Measurements from ENCODE around the gene APOL2.
A peak's percentile ranks its signal among the peaks of the same experiment; 100 is the strongest.

Gene APOL2

GRCh38 chr22:36185828-36186624 lies 53.3 kb downstream of the APOL2 start:
- Histone ChIP-seq H3K4me3 (ENCODE audit: low read depth, low read length) (no peak overlapping the region), H3K27ac (no peak overlapping the region), H3K36me3 (replicated peaks) (no peaks in the 10 kb centered on the region), H3K27me3 (replicated peaks) (no peaks in the 10 kb centered on the region)
- peak; percentile 7 for TF ChIP-seq CTCF (IDR thresholded peaks at IDR 0.05; ENCODE audit: low read depth, low read length, missing control alignments)
- in situ Hi-C loops (cut with HindIII; ENCODE audit: low pct_ligation_motif_present, low sequenced_read_pairs), result no loop called here
- no peak for DNase-seq

GRCh38 chr22:36184433-36185025 lies 54.8 kb downstream of the APOL2 start:
- in situ Hi-C loops (cut with HindIII; ENCODE audit: low pct_ligation_motif_present, low sequenced_read_pairs), result no loop called here
- no peak for DNase-seq

GRCh38 chr22:36183446-36183845 lies 55.9 kb downstream of the APOL2 start:
- no peak for DNase-seq
- no peaks in the 10 kb centered on the region for H3K27me3 ChIP-seq (replicated peaks)

More at GRCh38 chr22:36184433-36185025, 54.8 kb downstream of the APOL2 start:
- H3K27ac ChIP-seq, result no peak overlapping the region
- H3K27me3 ChIP-seq (replicated peaks), result no peaks in the 10 kb centered on the region
- no peak overlapping the region for H3K4me3 ChIP-seq (ENCODE audit: low read depth, low read length)
- TF ChIP-seq CTCF (IDR thresholded peaks at IDR 0.05; ENCODE audit: low read depth, low read length, missing control alignments), result no peak
- no peaks in the 10 kb centered on the region for H3K36me3 ChIP-seq (replicated peaks)

DNA sequence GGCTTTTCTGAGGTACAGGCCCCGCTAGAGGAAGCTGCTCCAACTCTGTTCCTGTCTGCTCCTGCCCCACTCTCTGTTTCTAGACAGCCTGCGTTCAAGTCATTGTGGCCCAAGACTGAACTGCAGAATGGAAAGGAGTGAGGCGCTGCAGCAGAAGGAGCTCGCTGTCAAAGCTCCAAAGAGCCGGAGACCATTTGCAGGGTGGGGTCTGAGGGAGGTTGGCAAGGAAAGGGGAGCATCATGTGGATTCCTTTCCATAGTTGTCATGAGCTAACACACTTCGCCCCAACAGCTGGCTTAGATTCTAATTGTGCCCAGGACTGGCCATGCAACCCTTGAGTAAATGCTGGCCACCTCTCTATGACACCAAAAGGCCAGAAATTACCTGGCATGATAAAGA lies 56.5 kb downstream of the APOL2 start:
- TF ChIP-seq CTCF (IDR thresholded peaks at IDR 0.05; ENCODE audit: low read depth, low read length, missing control alignments), result no peak
- DNase-seq, result no peak

More at GRCh38 chr22:36183446-36183845, 55.9 kb downstream of the APOL2 start:
- no peaks in the 10 kb centered on the region for H3K36me3 ChIP-seq (replicated peaks)
- no peak overlapping the region for H3K27ac ChIP-seq
- no peak for TF ChIP-seq CTCF (IDR thresholded peaks at IDR 0.05; ENCODE audit: low read depth, low read length, missing control alignments)
- H3K4me3 ChIP-seq (ENCODE audit: low read depth, low read length), result no peak overlapping the region
- in situ Hi-C loops (cut with HindIII; ENCODE audit: low pct_ligation_motif_present, low sequenced_read_pairs), result no loop called here

GRCh38 chr22:36182056-36182455 lies 57.3 kb downstream of the APOL2 start:
- no peak for TF ChIP-seq CTCF (IDR thresholded peaks at IDR 0.05; ENCODE audit: low read depth, low read length, missing control alignments)
- no peaks in the 10 kb centered on the region for H3K27me3 ChIP-seq (replicated peaks)
- no peak overlapping the region for H3K27ac ChIP-seq
- H3K36me3 ChIP-seq (replicated peaks), result no peaks in the 10 kb centered on the region
- DNase-seq, result no peak
- H3K4me3 ChIP-seq (ENCODE audit: low read depth, low read length), result no peak overlapping the region
- in situ Hi-C loops (cut with HindIII; ENCODE audit: low pct_ligation_motif_present, low sequenced_read_pairs), result no loop called here

More for the DNA sequence above, 56.5 kb downstream of the APOL2 start:
- in situ Hi-C loops (cut with HindIII; ENCODE audit: low pct_ligation_motif_present, low sequenced_read_pairs), result no loop called here
- H3K4me3 ChIP-seq (ENCODE audit: low read depth, low read length), result no peak overlapping the region
- H3K27ac ChIP-seq, result no peak overlapping the region
- H3K27me3 ChIP-seq (replicated peaks), result no peaks in the 10 kb centered on the region
- no peaks in the 10 kb centered on the region for H3K36me3 ChIP-seq (replicated peaks)
